Measurements from ENCODE around the gene ITGAL.

Gene ITGAL

DNA sequence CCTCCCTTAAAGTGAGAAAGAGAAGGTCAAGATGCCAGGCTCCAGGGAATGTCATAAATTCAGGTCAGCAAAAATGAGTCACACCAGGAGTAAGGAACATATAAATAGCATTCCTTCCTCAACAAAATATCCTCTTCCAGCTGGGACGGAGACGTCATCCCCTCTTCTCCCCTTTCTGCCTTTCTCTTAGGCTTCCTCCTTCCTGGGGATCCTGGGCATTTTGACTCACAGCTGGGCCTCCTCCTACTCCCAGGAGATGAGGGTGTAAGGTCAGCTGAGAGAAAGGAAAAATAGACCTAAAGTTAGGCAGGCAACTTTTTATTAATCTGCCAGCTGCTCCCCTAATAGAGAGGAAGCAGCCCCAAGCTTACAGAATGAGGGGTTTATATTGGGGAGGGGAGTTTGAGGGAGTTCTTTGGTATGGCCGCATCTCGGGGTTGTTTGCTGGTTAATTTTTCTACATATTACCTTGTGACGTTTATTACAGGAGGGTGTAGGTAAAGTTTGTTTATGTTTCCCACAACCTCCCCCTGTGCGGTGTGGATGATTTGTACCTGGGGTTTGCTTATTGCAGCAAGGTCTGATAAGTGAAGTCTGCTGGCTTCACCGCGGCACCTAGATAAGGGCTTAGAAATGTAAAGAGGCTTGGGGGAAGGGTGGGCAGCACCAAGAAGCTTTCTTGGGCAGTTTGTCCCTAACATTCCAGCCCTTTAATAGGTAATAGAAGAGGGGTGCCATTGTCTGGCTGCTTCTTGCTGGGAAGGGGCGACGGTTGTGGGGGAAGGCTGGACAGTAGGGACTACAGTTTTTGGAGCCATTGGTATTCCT lies 69.2 kb downstream of the ITGAL start:
- DNase-seq (ENCODE audit: low read depth): no peak

- no peak for DNase-seq (ENCODE audit: low read depth)
These were observed 70.5 kb downstream of the ITGAL start for GRCh38 chr16:30543067-30543466.

DNA sequence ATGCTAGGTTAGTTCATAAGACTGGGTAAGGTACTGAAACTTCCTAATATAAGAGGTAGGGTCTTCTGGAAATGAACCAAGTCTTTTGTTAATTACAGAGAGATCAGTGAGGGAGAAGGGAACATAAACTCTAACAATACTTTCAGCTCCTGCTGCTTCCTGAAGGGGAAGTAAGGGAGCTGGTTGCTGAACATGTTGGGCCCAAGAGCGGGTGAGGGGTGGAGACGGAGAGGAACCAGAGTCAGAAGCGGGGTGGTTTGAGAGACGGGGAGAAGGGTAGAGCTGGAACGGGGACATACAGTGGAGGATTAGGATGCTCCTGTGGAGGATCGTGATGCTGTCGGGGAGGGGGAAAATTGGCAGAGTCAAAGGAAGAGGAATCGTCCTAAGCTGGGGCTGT lies 73.6 kb downstream of the ITGAL start:
- no peak for DNase-seq (ENCODE audit: low read depth)

- DNase-seq (ENCODE audit: low read depth): no peak
These were observed 76.1 kb downstream of the ITGAL start for GRCh38 chr16:30548416-30549253.

DNA sequence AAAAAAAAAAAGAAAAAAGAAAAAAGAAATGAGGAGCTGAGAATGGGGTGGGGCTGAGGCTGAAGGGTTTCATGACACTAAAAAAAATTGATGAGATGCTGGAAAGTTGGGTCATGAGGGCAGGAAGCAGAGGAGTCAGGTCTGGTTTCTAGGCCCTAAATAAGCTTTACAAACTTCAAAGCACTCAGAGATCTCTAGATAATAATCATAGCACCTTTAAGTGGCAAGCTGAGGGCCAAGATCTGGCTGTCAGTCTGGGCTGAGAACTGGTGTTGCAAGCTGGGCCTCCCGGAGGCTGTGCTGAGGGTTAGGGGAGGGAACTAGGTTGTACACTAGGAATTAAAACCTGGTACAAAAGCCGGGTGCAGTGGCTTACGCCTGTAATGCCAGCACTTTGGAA lies 79.2 kb downstream of the ITGAL start:
- peak; percentile 47 for DNase-seq (ENCODE audit: low read depth)

DNA sequence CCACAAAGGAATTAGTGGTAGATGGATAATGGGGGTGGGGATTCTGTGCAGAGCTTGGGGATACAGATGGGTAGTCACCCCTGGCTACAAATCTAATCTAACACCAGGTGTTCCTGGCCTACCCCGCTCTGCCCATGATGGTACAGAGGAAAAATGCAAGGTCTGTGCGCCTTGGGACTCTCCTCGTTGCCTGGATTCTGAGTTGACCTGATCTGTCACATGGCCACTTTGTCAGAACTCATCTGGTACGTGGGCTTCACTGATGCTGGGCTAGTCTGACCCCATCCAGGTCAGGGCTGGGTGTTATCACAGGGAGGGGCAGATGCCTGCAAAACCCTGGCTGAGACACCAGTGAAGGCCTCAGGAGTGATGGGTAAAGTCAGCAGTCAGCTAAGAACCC lies 80.4 kb downstream of the ITGAL start:
- no peak for DNase-seq (ENCODE audit: low read depth)

DNA sequence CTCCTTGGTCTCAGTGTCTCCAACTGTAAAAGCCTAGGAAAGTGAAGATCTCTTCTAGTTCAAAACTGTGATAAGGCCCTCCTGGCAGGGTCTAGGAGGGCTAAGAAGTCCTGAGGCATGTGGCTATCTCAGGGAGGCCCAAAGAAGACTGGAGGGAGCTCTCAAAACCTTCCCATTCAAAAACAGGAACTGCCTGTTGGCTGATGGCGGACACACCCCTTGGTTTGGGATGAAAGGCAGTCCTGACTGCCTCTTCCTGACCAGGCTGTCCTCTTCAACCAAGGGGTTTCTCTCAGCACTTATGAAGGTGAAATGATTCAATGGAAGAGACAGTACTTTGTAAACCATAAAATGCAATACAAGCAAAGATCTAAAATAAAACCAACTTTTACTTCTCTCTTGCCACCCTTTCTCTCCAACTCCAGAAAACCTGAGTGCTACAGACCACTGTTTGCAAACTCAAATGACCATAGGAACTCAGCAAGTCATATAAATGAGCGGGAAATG lies 80.9 kb downstream of the ITGAL start:
- DNase-seq (ENCODE audit: low read depth): no peak

DNA sequence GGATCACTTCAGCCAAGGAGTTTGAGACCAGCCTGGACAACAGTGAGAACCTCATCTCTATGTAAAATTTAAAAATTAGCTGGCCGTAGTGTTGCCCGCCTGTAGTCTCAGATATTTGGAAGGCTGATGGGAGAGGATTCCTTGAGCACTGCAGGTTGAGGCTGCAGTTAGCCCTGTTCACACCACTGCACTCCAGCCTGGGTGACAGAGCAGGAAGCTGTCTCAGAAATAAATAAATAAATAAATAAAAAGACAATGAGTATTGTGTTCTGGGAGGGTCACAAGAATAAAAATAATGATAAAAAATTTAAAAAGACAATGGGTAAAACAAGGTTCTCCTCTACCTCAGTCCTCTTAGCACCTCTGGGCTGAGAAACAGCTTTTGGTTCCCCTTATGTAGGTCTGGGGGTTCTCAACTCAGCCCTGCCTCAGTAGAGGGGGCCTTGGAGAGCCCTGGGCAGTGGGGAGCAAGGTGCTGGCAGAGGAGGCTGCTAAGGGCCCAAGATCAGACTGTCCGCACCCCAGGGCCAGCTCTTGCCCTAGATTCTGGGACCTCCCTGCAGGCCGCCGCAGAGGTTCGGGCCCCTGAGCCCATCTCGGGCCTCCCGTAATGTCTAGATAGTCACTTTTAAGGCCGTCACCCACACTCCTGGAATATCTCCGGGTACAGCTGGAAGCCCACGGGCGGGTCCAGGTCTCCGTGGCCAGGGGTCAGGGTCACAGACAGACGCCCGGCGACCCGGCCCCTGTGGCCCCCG lies 82.2 kb downstream of the ITGAL start:
- DNase-seq (ENCODE audit: low read depth): no peak

GRCh38 chr16:30555315-30556124 lies 83.0 kb downstream of the ITGAL start:
- no peak for DNase-seq (ENCODE audit: low read depth)

- no peak for DNase-seq (ENCODE audit: low read depth)
These were observed 83.6 kb downstream of the ITGAL start for GRCh38 chr16:30556125-30556473.

DNA sequence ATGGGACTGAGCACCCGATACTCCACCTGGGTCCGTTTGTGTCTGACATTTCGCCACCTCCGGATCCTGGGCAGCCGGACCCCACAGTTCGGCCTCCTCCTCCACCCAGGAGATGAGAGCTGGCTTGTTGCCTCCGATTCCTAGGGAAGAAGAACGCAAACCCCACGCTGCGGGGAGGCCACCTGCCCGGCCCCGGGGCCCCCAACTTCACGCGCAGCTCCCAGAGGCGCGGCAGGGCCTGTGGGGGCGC lies 85.1 kb downstream of the ITGAL start:
- DNase-seq (ENCODE audit: low read depth): no peak

DNA sequence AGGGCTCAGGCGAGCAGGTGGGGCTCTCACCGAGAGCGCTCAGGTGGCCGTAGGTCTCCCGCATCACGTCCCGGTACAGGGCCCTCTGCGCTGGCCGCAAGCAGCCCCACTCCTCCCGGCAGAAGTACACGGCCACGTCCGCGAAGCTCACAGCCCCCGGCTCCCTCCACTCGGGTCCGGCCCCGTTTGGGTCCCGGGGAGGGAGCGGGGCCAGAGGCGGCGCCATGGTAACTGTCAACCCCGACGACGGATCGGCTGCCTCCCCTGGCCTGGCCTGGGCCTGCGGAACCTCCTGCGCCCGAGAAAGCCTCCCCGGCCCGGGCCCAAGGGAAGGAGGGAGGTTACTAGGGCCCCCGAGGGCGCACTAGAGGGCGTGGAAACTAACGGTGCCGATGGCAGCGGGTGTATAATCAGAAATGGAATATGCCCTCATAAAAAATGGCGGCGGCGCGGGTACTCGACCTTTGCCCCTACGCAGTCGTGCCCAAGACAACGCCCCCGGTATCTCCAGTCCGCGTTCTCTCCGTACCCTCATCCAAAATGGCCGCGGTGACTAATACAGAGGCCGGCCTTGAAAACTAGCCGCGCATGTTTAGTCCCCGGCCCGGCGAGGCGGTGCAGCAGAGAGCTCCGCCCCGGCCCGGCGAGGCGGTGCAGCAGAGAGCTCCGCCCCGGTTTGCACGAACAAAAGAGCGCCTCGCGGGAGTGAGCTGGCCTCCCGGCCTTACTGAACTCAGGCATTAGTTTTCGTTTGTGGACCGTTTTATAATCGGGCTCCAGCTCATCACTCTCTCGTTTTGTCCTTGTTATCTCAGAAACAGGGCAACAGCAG lies 85.6 kb downstream of the ITGAL start, which contains the start of gene ZNF764:
TSS of gene ZNF764 (minus strand) at position 418 of the 832 bp plus-strand sequence. CDS start at position 226, 192 bp downstream.
- DNase-seq (ENCODE audit: low read depth): peak; percentile 97

DNA sequence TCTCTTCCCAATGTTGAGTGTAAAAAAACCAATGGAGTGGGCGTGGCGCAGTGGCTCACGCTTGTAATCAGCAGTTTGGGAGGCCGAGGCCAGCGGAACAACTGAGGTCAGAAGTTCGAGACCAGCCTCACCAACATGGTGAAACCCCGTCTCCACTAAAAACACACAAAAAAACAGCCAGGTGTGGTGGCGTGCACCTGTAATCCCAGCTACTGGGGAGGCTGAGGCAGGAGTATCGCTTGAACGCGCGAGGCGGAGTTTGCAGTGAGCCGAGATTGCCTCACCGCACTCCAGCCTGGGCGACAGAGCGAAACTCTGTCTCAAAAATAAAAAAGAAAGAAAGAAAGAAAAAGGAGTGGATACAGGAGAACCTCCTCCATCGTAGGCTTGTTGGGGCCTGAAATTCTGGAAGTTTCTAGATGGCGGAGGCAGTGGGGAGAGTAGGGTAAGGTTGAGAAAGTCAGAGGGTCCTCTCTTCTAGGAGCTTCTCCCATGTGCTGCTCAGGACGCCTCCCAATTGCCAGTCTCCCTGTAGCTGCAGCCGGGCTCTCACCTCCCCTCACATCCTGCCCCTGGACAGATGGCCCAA lies 86.3 kb downstream of the ITGAL start:
- DNase-seq (ENCODE audit: low read depth): no peak

- no peak for DNase-seq (ENCODE audit: low read depth)
These were observed 87.1 kb downstream of the ITGAL start for GRCh38 chr16:30559690-30560089.

DNA sequence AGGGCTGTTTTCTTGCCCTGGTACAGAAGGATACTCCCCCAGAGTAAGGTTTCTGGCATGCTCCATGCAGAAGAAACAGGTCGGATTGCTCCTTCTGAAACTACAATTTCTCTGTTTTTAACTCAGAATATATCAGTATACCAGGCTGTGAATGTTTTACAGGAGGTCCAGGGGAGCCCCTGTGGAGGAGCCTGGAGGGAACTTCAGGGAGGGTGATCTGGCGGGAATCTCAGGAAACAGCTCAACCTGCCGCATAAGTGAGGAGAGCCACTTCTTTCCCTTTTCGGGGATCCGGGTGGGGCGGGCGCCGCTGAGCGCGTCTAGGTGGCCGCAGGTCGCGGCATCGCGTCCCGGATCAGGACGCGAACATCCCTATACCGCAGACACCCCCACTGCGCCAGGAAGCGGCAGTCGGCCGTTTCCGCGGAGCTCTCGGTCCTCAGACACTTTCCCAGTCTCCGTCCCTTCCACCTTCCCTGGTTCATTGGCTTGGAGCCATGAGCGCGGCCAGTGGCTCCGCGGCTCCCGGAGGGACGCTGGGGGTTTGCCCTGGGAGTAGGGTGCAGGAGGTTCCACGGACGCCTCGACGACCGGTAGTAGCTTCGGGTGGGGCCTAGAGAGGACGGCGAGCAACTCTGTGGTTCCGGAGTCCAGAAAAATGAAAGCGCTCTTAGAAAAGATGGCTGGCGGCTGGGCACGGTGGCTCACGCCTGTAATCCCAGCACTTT lies 88.7 kb downstream of the ITGAL start:
- DNase-seq (ENCODE audit: low read depth): no peak

- no peak for DNase-seq (ENCODE audit: low read depth)
These were observed 89.5 kb downstream of the ITGAL start for GRCh38 chr16:30562021-30562420.

GRCh38 chr16:30565526-30565925 lies 93.0 kb downstream of the ITGAL start:
- no peak for DNase-seq (ENCODE audit: low read depth)

DNA sequence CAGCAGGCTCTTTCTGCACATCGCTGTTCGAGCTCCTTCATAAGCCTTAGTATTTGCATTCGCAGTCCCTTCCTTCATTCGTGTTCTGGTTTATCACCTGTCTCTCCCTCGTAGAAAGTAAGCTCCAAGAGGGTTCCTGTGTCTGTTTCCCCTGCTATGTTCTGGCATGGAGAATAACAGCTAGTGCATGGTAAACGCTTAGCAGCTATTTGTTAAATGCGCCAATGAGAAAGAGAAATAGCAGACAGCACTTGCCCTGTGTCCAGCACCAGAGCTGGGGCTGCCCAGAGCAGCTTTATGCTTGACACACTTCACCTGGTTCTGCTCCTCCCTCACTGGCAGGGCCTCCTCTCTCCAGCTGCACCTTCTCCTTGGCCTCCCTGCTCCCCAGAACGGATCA lies 93.4 kb downstream of the ITGAL start:
- no peak for DNase-seq (ENCODE audit: low read depth)

DNA sequence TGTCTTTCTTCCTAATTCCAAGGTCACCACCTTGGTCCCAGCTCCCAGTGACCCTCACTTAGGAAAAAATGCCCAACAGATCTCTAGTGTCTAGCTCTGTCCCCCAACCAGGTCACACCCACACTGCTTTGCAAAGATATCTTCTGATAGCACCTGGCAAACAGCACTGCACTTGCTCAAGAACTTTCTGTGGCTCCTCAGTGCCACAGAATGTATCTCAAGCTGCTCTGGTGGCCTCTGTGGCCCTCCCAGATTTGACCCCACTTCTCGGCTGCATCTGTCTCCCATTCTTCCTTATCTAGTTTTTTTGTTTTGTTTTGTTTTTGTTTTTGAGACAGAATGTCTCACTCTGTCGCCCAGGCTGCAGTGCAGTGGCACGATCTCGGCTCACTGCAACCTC lies 94.0 kb downstream of the ITGAL start:
- DNase-seq (ENCODE audit: low read depth): no peak
